Endothelial cell of umbilical vein (primary cell): Measurements from ENCODE around the gene ENOX2. TPM values are rescaled to one million over a fixed set of nuclear protein-coding genes. Genes with fewer than 3 reads are reported as not detected.

ENCODE experiments used
- BruUV-seq: library from RNA; stranded (reverse); fragments of 400-500 nt; replicated peaks from 2 replicates; lab custom pipeline; 2021; lab: Mats Ljungman, UMichigan
- CTCF ChIA-PET: fragments of 300-600, 350-600 bp; sonication (Branson Sonifier 250); formaldehyde crosslinking; loops from one replicate; lab custom pipeline; 2021; ENCODE audit warnings: antibody characterized with exemption, inconsistent platforms; lab: Charles Lee
- POLR2A ChIA-PET: fragments of 300-600, 350-600 bp; sonication (Branson Sonifier 250); formaldehyde crosslinking; loops from one replicate; lab custom pipeline; 2021; ENCODE audit warnings: antibody characterized with exemption, inconsistent platforms; lab: Charles Lee
- DNase-seq: peaks from one replicate; pipeline ENCODE4 v3.0.0-alpha.2; 2011; ENCODE audit warnings: low read depth, low spot score
- FAIRE-seq: peaks from 2 replicates; lab custom pipeline; 2011; peaks lifted over from hg19 to GRCh38; lab: Jason Lieb, UNC
- H2AFZ ChIP-seq: 2 replicates; pipeline ENCODE4 v1.6.0; 2012; ENCODE audit warnings: low read depth, low read length, control low read depth, inconsistent platforms
- H3K27ac ChIP-seq: 2 replicates; pipeline ENCODE4 v1.5.1; 2011; ENCODE audit warnings: low read depth, mild to moderate bottlenecking, control low read depth, low read length, moderate library complexity; ENCODE audit not compliant: insufficient read depth
- H3K27me3 ChIP-seq, 2 experiments: 2 replicates each; pipeline versions ENCODE4 v1.6.0 to v1.6.1; 2011; ENCODE audit warnings: low read length in 2 of 2, mixed read lengths in 1 of 2; ENCODE audit not compliant: control insufficient read depth in 2 of 2, insufficient read depth in 2 of 2
- H3K36me3 ChIP-seq, 2 experiments: 2 replicates in 1 of 2; 3 replicates in 1 of 2; pipeline ENCODE4 v1.5.1; 2011; ENCODE audit warnings: low read length in 2 of 2, mild to moderate bottlenecking in 1 of 2, moderate library complexity in 1 of 2; ENCODE audit not compliant: control insufficient read depth in 2 of 2, insufficient read depth in 2 of 2; ENCODE audit errors: extremely low read depth in 1 of 2
- H3K4me1 ChIP-seq: 3 replicates; pipeline ENCODE4 v1.5.1; 2011; ENCODE audit warnings: mild to moderate bottlenecking, low read length; ENCODE audit not compliant: control insufficient read depth, insufficient read depth; ENCODE audit errors: extremely low read depth
- H3K4me2 ChIP-seq: 2 replicates; pipeline ENCODE4 v1.6.1; 2011; ENCODE audit warnings: low read length, control low read depth, mixed read lengths; ENCODE audit not compliant: insufficient read depth
- H3K4me3 ChIP-seq, 3 experiments: fragments of 200-600 bp in 1 of 3; sonication (generic), shearing (Covaris generic) in 1 of 3; replicated peaks in 1 of 3; 2 replicates each; pipeline ENCODE4 v1.5.1; 2011 to 2016; ENCODE audit warnings: control low read depth in 3 of 3, low read length in 3 of 3, mild to moderate bottlenecking in 2 of 3, inconsistent platforms in 1 of 3, low read depth in 1 of 3, moderate library complexity in 1 of 3; ENCODE audit not compliant: insufficient read depth in 1 of 3
- H3K79me2 ChIP-seq: 2 replicates; pipeline ENCODE4 v1.6.0; 2012; ENCODE audit warnings: low read length, inconsistent platforms; ENCODE audit not compliant: control insufficient read depth, insufficient read depth
- H3K9ac ChIP-seq: replicated peaks from 2 replicates; pipeline ENCODE3; 2011; ENCODE audit warnings: low read length, control low read depth; ENCODE audit not compliant: insufficient read depth; ENCODE audit errors: extremely low read depth
- H3K9me1 ChIP-seq: replicated peaks from 3 replicates; pipeline ENCODE4 v1.6.0; 2011; ENCODE audit warnings: mild to moderate bottlenecking, low read length; ENCODE audit not compliant: control insufficient read depth, insufficient read depth; ENCODE audit errors: extremely low read depth
- H3K9me3 ChIP-seq: replicated peaks from 2 replicates; pipeline ENCODE4 v1.5.1; 2012; ENCODE audit warnings: low read length, inconsistent platforms; ENCODE audit not compliant: control insufficient read depth, insufficient read depth
- H4K20me1 ChIP-seq: replicated peaks from 2 replicates; pipeline ENCODE3; 2011; ENCODE audit warnings: mild to moderate bottlenecking, low read length; ENCODE audit not compliant: control insufficient read depth, insufficient read depth; ENCODE audit errors: extremely low read depth
- CTCF ChIP-seq, 2 donors: IDR thresholded peaks; 1 replicate in 1 of 2; 2 replicates in 1 of 2; pipeline ENCODE4 v1.5.1; 2011; ENCODE audit warnings: low read length in 2 of 2, mild to moderate bottlenecking in 2 of 2, moderate library complexity in 2 of 2, control low read depth in 1 of 2, inconsistent platforms in 1 of 2, low read depth in 1 of 2; ENCODE audit not compliant: insufficient read depth in 1 of 2; ENCODE audit errors: extremely low read depth in 1 of 2
- EZH2 ChIP-seq: IDR thresholded peaks from 2 replicates; pipeline ENCODE4 v1.6.1; 2012; ENCODE audit warnings: borderline replicate concordance, low read depth, mild to moderate bottlenecking, moderate library complexity, low read length, inconsistent platforms; ENCODE audit not compliant: severe bottlenecking
- FOS ChIP-seq: IDR thresholded peaks from 2 replicates; pipeline ENCODE4 v1.6.1; 2011; ENCODE audit warnings: mild to moderate bottlenecking, low read length, moderate library complexity, borderline replicate concordance; ENCODE audit not compliant: insufficient read depth
- GATA2 ChIP-seq: IDR thresholded peaks from 2 replicates; pipeline ENCODE4 v1.7.0; 2011; ENCODE audit warnings: low read depth, mild to moderate bottlenecking, moderate library complexity, mixed read lengths, low read length; ENCODE audit not compliant: insufficient read length, insufficient read depth
- JUN ChIP-seq: IDR thresholded peaks from 2 replicates; pipeline ENCODE4 v1.6.1; 2011; ENCODE audit warnings: borderline replicate concordance, low read depth; ENCODE audit not compliant: insufficient read length, insufficient read depth
- MAX ChIP-seq: IDR thresholded peaks from 2 replicates; pipeline ENCODE4 v1.6.1; 2011; ENCODE audit not compliant: insufficient read depth, insufficient read length
- MYC ChIP-seq: IDR thresholded peaks from one replicate; pipeline ENCODE4 v1.6.1; 2011; ENCODE audit warnings: mild to moderate bottlenecking, low read depth, low read length
- POLR2A ChIP-seq: IDR thresholded peaks from 2 replicates; pipeline ENCODE4 v1.6.1; 2012; ENCODE audit warnings: low read depth, mild to moderate bottlenecking, control low read depth, low read length
- POLR2AphosphoS5 ChIP-seq: IDR thresholded peaks from 2 replicates; pipeline ENCODE4 v1.6.1; 2012; ENCODE audit warnings: low read depth, mild to moderate bottlenecking, control low read depth, low read length, moderate library complexity; ENCODE audit not compliant: insufficient read depth
- dilution Hi-C: fragments of 300-500 bp; cut with MboI; formaldehyde crosslinking; loops from one replicate; pipeline ENCODE4 v1.15.0; 2019; ENCODE audit warnings: low sequenced_read_pairs; ENCODE audit not compliant: extremely low pct_ligation_motif_present
- intact Hi-C: fragments of 100-400 bp; cut with micrococcal nuclease; formaldehyde crosslinking; loops from one replicate; pipeline ENCODE4 v1.10.0; 2022
- polyA plus RNA-seq, 4 experiments: library from polyadenylated mRNA; depleted of rRNA in 3 of 4; stranded (reverse) in 3 of 4; unstranded in 1 of 4; fragments of >200 nt; gene quantifications; 2 replicates each; pipeline versions ENCODE4 v1.2.1 to v1.2.3, GENCODE V29; 2011 to 2012; ENCODE audit warnings: missing spikeins in 1 of 4
- total RNA-seq: library from RNA; stranded (reverse); gene quantifications from 2 replicates; pipeline ENCODE4 v1.2.3, GENCODE V29; 2021

ENOX2 gene
- total and polyA plus RNA-seq, 2 donors (not counting 3 experiments of a cell fraction or from before 2014, with no cell fraction given) = 5.5 to 13.1 TPM

GRCh38 chrX:130669233-130669632, 233.8 kb downstream of the ENOX2 start:
- H3K9ac ChIP-seq = no peak overlapping the region
- no peak overlapping the region for H3K27ac ChIP-seq
- H3K79me2 ChIP-seq = no peaks in the 10 kb centered on the region
- H2AFZ ChIP-seq = no peak overlapping the region
- H4K20me1 ChIP-seq = no peaks in the 10 kb centered on the region
- H3K27me3 ChIP-seq = no peaks in the 10 kb centered on the region
- H3K9me3 ChIP-seq = no peaks in the 10 kb centered on the region
- H3K9me1 ChIP-seq = no peaks in the 10 kb centered on the region
- no peaks in the 10 kb centered on the region for H3K36me3 ChIP-seq
- BruUV-seq = no TSS peak
- TF ChIP-seq MYC (no peak), EZH2 (no peak)
- intact Hi-C loops = no loop called here
- H3K4me3 ChIP-seq = no peak overlapping the region
- dilution Hi-C loops = no loop called here
- FAIRE-seq (no peak), DNase-seq (no peak)
- no peaks in the 10 kb centered on the region for H3K4me1 ChIP-seq
- H3K4me2 ChIP-seq = no peak overlapping the region
- POLR2A ChIA-PET = no interaction called here
- CTCF ChIA-PET = no interaction called here

- H3K9ac ChIP-seq = no peak overlapping the region
Measured at GRCh38 chrX:130665263-130665662, 237.7 kb downstream of the ENOX2 start.

More at GRCh38 chrX:130665263-130665662, 237.7 kb downstream of the ENOX2 start:
- H3K27me3 ChIP-seq = no peaks in the 10 kb centered on the region
- no peaks in the 10 kb centered on the region for H3K36me3 ChIP-seq
- no peaks in the 10 kb centered on the region for H3K9me1 ChIP-seq
- intact Hi-C loops = no loop called here
- H4K20me1 ChIP-seq = no peaks in the 10 kb centered on the region
- no peak overlapping the region for H3K4me2 ChIP-seq
- H3K9me3 ChIP-seq = no peaks in the 10 kb centered on the region
- ChIA-PET CTCF (no interaction called here), POLR2A (no interaction called here)
- no peak overlapping the region for H2AFZ ChIP-seq
- BruUV-seq = no TSS peak
- no peak overlapping the region for H3K4me3 ChIP-seq
- FAIRE-seq (no peak), DNase-seq (no peak)
- TF ChIP-seq POLR2A (no peak), FOS (no peak), POLR2AphosphoS5 (no peak), GATA2 (no peak), JUN (no peak), MAX (no peak), CTCF (IDR thresholded peaks at IDR 0.05; ENCODE audit: extremely low read depth in 1 of 2, insufficient read depth in 1 of 2, low read depth in 1 of 2, low read length in 2 of 2) (no peak), MYC (no peak), EZH2 (no peak)
- no peak overlapping the region for H3K27ac ChIP-seq
- no peaks in the 10 kb centered on the region for H3K4me1 ChIP-seq
- dilution Hi-C loops = no loop called here
- H3K79me2 ChIP-seq = no peaks in the 10 kb centered on the region
